ENCODE data around the gene DZIP1. TPM values are rescaled to one million over a fixed set of nuclear protein-coding genes. Genes with fewer than 3 reads are reported as not detected.

DZIP1 gene
- total and polyA plus RNA-seq, 10 of the 15 experiments (the other 5 are each of a cell fraction or from before 2014, with no cell fraction given) = 0.01 to 1.9 (median 0.55) TPM

DNA sequence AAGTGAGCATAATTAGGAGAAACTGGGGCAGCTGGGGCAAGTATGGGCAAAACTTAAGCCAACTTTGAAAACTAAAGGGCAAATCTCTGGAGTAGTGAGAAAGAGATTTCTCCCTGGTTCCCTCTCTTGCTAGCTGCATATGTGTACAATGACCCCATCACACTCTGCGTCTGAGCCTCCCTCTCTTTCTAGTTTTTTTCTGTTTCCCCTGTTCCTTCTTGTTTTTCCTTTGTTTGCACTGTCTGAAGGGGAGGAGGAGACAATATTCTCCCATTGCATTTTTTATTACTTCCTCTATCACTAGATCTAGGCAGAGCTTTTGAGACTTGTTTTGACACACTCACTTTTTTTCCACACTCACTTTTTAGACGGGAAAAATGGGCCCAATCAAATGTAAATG is 103.2 kb downstream of the DZIP1 start (continued):
- no peak for TF ChIP-seq NFYB (IDR thresholded peaks at IDR 0.05; ENCODE audit: insufficient read depth, low read depth, low read length)

DNA sequence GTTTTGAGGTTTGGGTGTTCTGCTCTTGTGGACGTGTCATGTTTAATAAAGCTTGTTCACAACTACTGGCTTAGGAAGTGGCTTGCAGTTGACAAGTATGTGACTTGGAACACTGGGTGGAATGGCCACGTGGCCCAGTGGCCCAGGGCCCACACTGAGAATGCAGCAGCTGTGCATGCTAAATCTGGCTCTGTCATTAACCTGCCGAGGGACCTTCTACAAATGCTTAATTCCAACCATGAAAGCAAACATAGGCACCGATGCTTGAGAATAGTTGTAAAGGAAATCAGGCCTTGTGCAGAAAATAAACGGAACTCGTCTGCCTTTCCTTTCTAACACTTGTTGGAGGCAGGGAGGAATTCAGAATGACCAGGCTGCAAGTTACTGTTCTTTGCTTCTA is 103.6 kb downstream of the DZIP1 start:
- Histone ChIP-seq H3K9ac (ENCODE audit: control insufficient read depth, insufficient read depth, low read length) (no peak overlapping the region), H4K20me1 (ENCODE audit: control insufficient read depth, insufficient read depth) (no peaks in the 10 kb centered on the region), H3K4me3 (no peak overlapping the region), H3K9me3 (replicated peaks; ENCODE audit: control insufficient read depth, insufficient read depth, low read length) (no peaks in the 10 kb centered on the region), H3K79me2 (ENCODE audit: control insufficient read depth, insufficient read depth, low read length) (no peaks in the 10 kb centered on the region), H3K27ac (ENCODE audit: control insufficient read depth, insufficient read depth) (no peak overlapping the region), H3K36me3 (ENCODE audit: control insufficient read depth in 2 of 2, insufficient read depth in 2 of 2, low read length in 1 of 2) (no peaks in the 10 kb centered on the region), H2AFZ (ENCODE audit: control insufficient read depth, low read depth, low read length) (no peak overlapping the region), H3K27me3 (replicated peaks in 1 of 2; ENCODE audit: control insufficient read depth in 2 of 2, insufficient read depth in 2 of 2, low read length in 1 of 2) (peaks cover 0 to 3% of the 10 kb centered on the region in 2 experiments; a peak in 2 of 4 replicates), H3K4me1 (ENCODE audit: control insufficient read depth, insufficient read depth, low read length) (no peaks in the 10 kb centered on the region), H3K4me2 (ENCODE audit: control insufficient read depth, insufficient read depth) (no peak overlapping the region)
- intact Hi-C loops (cut with micrococcal nuclease; ENCODE audit: unreplicated experiment) (no loop called here), in situ Hi-C loops (cut with MboI) (no loop called here)
- CTCF ChIA-PET = interaction anchor here (0.5 to 6.2 kb wide), 2 partner anchors 43 to 293 kb away, joined by 3 to 110 read pairs; no protein-coding TSS in a partner anchor
- RAD21 ChIA-PET (ENCODE audit: unreplicated experiment) = interaction anchor here (0.7 to 1.6 kb wide), 2 partner anchors 120 to 293 kb away, joined by 4 to 5 read pairs; no protein-coding TSS in a partner anchor
- ATAC-seq (no peak), DNase-seq (ENCODE audit: low read depth, low spot score) (no peak), FAIRE-seq (no peak)
- TF ChIP-seq SMAD5 (IDR thresholded peaks at IDR 0.05; ENCODE audit: low read depth) = no peak
- TF ChIP-seq ZNF217 (IDR thresholded peaks at IDR 0.05) = no peak
- TF ChIP-seq, protein P1, sequence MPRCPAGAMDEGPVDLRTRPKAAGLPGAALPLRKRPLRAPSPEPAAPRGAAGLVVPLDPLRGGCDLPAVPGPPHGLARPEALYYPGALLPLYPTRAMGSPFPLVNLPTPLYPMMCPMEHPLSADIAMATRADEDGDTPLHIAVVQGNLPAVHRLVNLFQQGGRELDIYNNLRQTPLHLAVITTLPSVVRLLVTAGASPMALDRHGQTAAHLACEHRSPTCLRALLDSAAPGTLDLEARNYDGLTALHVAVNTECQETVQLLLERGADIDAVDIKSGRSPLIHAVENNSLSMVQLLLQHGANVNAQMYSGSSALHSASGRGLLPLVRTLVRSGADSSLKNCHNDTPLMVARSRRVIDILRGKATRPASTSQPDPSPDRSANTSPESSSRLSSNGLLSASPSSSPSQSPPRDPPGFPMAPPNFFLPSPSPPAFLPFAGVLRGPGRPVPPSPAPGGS (IDR thresholded peaks at IDR 0.05; ENCODE audit: borderline replicate concordance, insufficient read depth, low read depth, low read length, poor library complexity, severe bottlenecking) = no peak
- TF ChIP-seq CHD2 (IDR thresholded peaks at IDR 0.05; ENCODE audit: borderline replicate concordance, low read depth, low read length) = no peak
- TF ChIP-seq JUND (IDR thresholded peaks at IDR 0.05; ENCODE audit: low read depth, low read length) = no peak
- no peak for TF ChIP-seq SIX5 (IDR thresholded peaks at IDR 0.05; ENCODE audit: low read depth, low read length, severe bottlenecking)
- 30% methylated on average over 6 of the region's 6 CpGs for WGBS (ENCODE audit: insufficient coverage, insufficient replicate concordance, low lambda C conversion rate, missing lambda C conversion rate)
- SMC1A ChIA-PET (ENCODE audit: uncharacterized antibody, unreplicated experiment) = no interaction called here
- POLR2A ChIA-PET = no interaction called here
- no TSS peak for BruUV-seq (replicated peaks)
